ENCODE data around the gene ARMC7. TPM values are rescaled to one million over a fixed set of nuclear protein-coding genes. Genes with fewer than 3 reads are reported as not detected.
"Not testable (repeated sequence)": the region's sequence is repeated elsewhere in the genome, so short reads cannot be mapped to it uniquely, and the experiment has no call there.

The ARMC7 gene
- total and polyA plus RNA-seq, 7 donors: 3.2 to 18.9 (median 7.8) TPM

GRCh38 chr17:75065562-75066151 is 44.1 kb upstream of the ARMC7 start:
- no peak for DNase-seq
- no peaks in the 10 kb centered on the region for H3K9me3 ChIP-seq
- intact Hi-C loops (cut with DNase I): no loop called here
- H3K4me3 ChIP-seq: no peak overlapping the region
- H3K4me1 ChIP-seq: peaks cover 0 to 2% (median under 1%) of the 10 kb centered on the region in 4 donors
- H3K27ac ChIP-seq: no peak overlapping the region
- H3K27me3 ChIP-seq: no peaks in the 10 kb centered on the region
- TF ChIP-seq POLR2AphosphoS5 (IDR thresholded peaks at IDR 0.05): no peak
- peaks cover 20 to 50% (median 33%) of the 10 kb centered on the region in 4 donors for H3K36me3 ChIP-seq
- WGBS, 2 donors: 76% methylated on average over 6 of the region's 6 CpGs

- no peaks in the 10 kb centered on the region for H3K9me3 ChIP-seq
- intact Hi-C loops (cut with DNase I): no loop called here
- no peaks in the 10 kb centered on the region for H3K4me1 ChIP-seq
- TF ChIP-seq POLR2AphosphoS5 (IDR thresholded peaks at IDR 0.05) (no peak), POLR2A (IDR thresholded peaks at IDR 0.05) (no peak), EP300 (IDR thresholded peaks at IDR 0.05) (no peak)
- DNase-seq: no peak
- H3K36me3 ChIP-seq: peaks cover 10 to 28% (median 22%) of the 10 kb centered on the region in 4 donors
- 41 to 75% methylated on average over 4 of the region's 4 CpGs for WGBS, 2 donors
- no peak overlapping the region for H3K4me3 ChIP-seq
- H3K27me3 ChIP-seq: no peaks in the 10 kb centered on the region
- H3K27ac ChIP-seq: no peak overlapping the region
Measured at GRCh38 chr17:75067856-75068255, 41.9 kb upstream of the ARMC7 start.

- intact Hi-C loops (cut with DNase I): no loop called here
- no peaks in the 10 kb centered on the region for H3K27me3 ChIP-seq
- 73 to 87% methylated on average over 8 of the region's 8 CpGs for WGBS, 2 donors
- H3K4me3 ChIP-seq: no peak overlapping the region
- no peaks in the 10 kb centered on the region for H3K9me3 ChIP-seq
- peaks cover 0 to 8% (median 6%) of the 10 kb centered on the region in 4 donors for H3K4me1 ChIP-seq
- TF ChIP-seq EP300 (IDR thresholded peaks at IDR 0.05): no peak
- no peak for TF ChIP-seq POLR2A (IDR thresholded peaks at IDR 0.05)
- TF ChIP-seq CTCF (IDR thresholded peaks at IDR 0.05): no peak
- TF ChIP-seq POLR2AphosphoS5 (IDR thresholded peaks at IDR 0.05): no peak
- no peak for DNase-seq
- no peak overlapping the region for H3K27ac ChIP-seq
- H3K36me3 ChIP-seq: peaks cover 1 to 19% (median 13%) of the 10 kb centered on the region in 4 donors
Measured at GRCh38 chr17:75068750-75069149, 41.0 kb upstream of the ARMC7 start.

- H3K27me3 ChIP-seq: no peaks in the 10 kb centered on the region
- no peak for DNase-seq
- H3K9me3 ChIP-seq: no peaks in the 10 kb centered on the region
- H3K4me1 ChIP-seq: peaks cover 0 to 18% (median 14%) of the 10 kb centered on the region in 4 donors
- no peak overlapping the region for H3K4me3 ChIP-seq
- peaks cover 0 to 8% (median 4%) of the 10 kb centered on the region in 4 donors for H3K36me3 ChIP-seq
- WGBS, 2 donors: 90 to 93% methylated on average over 2 of the region's 2 CpGs
- intact Hi-C loops (cut with DNase I): no loop called here
- no peak overlapping the region for H3K27ac ChIP-seq
- TF ChIP-seq EP300 (IDR thresholded peaks at IDR 0.05): no peak
- no peak for TF ChIP-seq POLR2A (IDR thresholded peaks at IDR 0.05)
- no peak for TF ChIP-seq CTCF (IDR thresholded peaks at IDR 0.05)
- TF ChIP-seq POLR2AphosphoS5 (IDR thresholded peaks at IDR 0.05): no peak
Measured at GRCh38 chr17:75069783-75070182, 40.0 kb upstream of the ARMC7 start.

GRCh38 chr17:75071478-75072271 is 38.1 kb upstream of the ARMC7 start:
- DNase-seq; H3K27ac ChIP-seq; H3K9me3 ChIP-seq; intact Hi-C loops (cut with DNase I); H3K36me3 ChIP-seq; H3K27me3 ChIP-seq; H3K4me3 ChIP-seq: not testable (repeated sequence)
- 79 to 88% methylated on average over 8 of the region's 8 CpGs for WGBS, 2 donors
- peaks cover 0 to 19% (median 16%) of the 10 kb centered on the region in 4 donors for H3K4me1 ChIP-seq

- DNase-seq; H3K4me3 ChIP-seq; H3K27me3 ChIP-seq; H3K9me3 ChIP-seq; H3K36me3 ChIP-seq; intact Hi-C loops (cut with DNase I): not testable (repeated sequence)
- Histone ChIP-seq H3K4me1 (peaks cover 0 to 30% (median 28%) of the 10 kb centered on the region in 4 donors), H3K27ac (peak overlapping the region in 2 of 4 donors; percentile 57 to 67)
- 96 to 99% methylated on average over 5 of the region's 5 CpGs for WGBS, 2 donors
Measured at GRCh38 chr17:75072909-75073308, 36.9 kb upstream of the ARMC7 start.

All from sigmoid colon (tissue), 7 donors.